Measurements from ENCODE around the gene SLC41A3.
A peak's percentile ranks its signal among the peaks of the same experiment; 100 is the strongest.
"Not testable (repeated sequence)": the region's sequence is repeated elsewhere in the genome, so short reads cannot be mapped to it uniquely, and the experiment has no call there.

SLC41A3 gene

GRCh38 chr3:126004217-126004616 lies 79.7 kb downstream of the SLC41A3 start:
- no peak for TF ChIP-seq CTCF (IDR thresholded peaks at IDR 0.05; ENCODE audit: borderline replicate concordance, control extremely low read depth, extremely low read depth, insufficient read depth, missing control alignments)

GRCh38 chr3:126003447-126004190 lies 80.3 kb downstream of the SLC41A3 start:
- DNase-seq (ENCODE audit: low spot score), result peak; percentile 12

More at GRCh38 chr3:126004217-126004616, 79.7 kb downstream of the SLC41A3 start:
- DNase-seq (ENCODE audit: low spot score), result peak; percentile 9
- in situ Hi-C loops (cut with MboI; ENCODE audit: low sequenced_read_pairs, unreplicated experiment), result no loop called here

GRCh38 chr3:126002189-126002588 lies 81.7 kb downstream of the SLC41A3 start:
- no peak for DNase-seq (ENCODE audit: low spot score)
- in situ Hi-C loops (cut with MboI; ENCODE audit: low sequenced_read_pairs, unreplicated experiment), result no loop called here
- no peak for TF ChIP-seq CTCF (IDR thresholded peaks at IDR 0.05; ENCODE audit: borderline replicate concordance, control extremely low read depth, extremely low read depth, insufficient read depth, missing control alignments)

More at GRCh38 chr3:126003447-126004190, 80.3 kb downstream of the SLC41A3 start:
- TF ChIP-seq CTCF (IDR thresholded peaks at IDR 0.05; ENCODE audit: borderline replicate concordance, control extremely low read depth, extremely low read depth, insufficient read depth, missing control alignments), result no peak
- in situ Hi-C loops (cut with MboI; ENCODE audit: low sequenced_read_pairs, unreplicated experiment), result no loop called here

- DNase-seq (ENCODE audit: low spot score); in situ Hi-C loops (cut with MboI; ENCODE audit: low sequenced_read_pairs, unreplicated experiment): not testable (repeated sequence)
These were observed 87.2 kb downstream of the SLC41A3 start for GRCh38 chr3:125996751-125997150.

- in situ Hi-C loops (cut with MboI; ENCODE audit: low sequenced_read_pairs, unreplicated experiment), result no loop called here
- DNase-seq (ENCODE audit: low spot score), result peak; percentile 81
These were observed 93.5 kb downstream of the SLC41A3 start for GRCh38 chr3:125990253-125990970.

GRCh38 chr3:125984951-125985350 lies 99.0 kb downstream of the SLC41A3 start:
- in situ Hi-C loops (cut with MboI; ENCODE audit: low sequenced_read_pairs, unreplicated experiment); DNase-seq (ENCODE audit: low spot score): not testable (repeated sequence)

More at GRCh38 chr3:125990253-125990970, 93.5 kb downstream of the SLC41A3 start:
- TF ChIP-seq CTCF (IDR thresholded peaks at IDR 0.05; ENCODE audit: borderline replicate concordance, control extremely low read depth, extremely low read depth, insufficient read depth, missing control alignments), result no peak

GRCh38 chr3:125977104-125977503 lies 106.8 kb downstream of the SLC41A3 start:
- in situ Hi-C loops (cut with MboI; ENCODE audit: low sequenced_read_pairs, unreplicated experiment); DNase-seq (ENCODE audit: low spot score): not testable (repeated sequence)

GRCh38 chr3:125976003-125976390 lies 107.9 kb downstream of the SLC41A3 start:
- DNase-seq (ENCODE audit: low spot score); in situ Hi-C loops (cut with MboI; ENCODE audit: low sequenced_read_pairs, unreplicated experiment): not testable (repeated sequence)

GRCh38 chr3:125975245-125976002 lies 108.5 kb downstream of the SLC41A3 start:
- DNase-seq (ENCODE audit: low spot score); in situ Hi-C loops (cut with MboI; ENCODE audit: low sequenced_read_pairs, unreplicated experiment): not testable (repeated sequence)

All from GM13976 (cell line).